Endothelial cell (in vitro differentiated cells): ENCODE measurements around the gene GARIN3. TPM values are rescaled to one million over a fixed set of nuclear protein-coding genes. Genes with fewer than 3 reads are reported as not detected.

Experiments
- DNase-seq: peaks from one replicate; pipeline ENCODE4 v3.0.0; 2021; ENCODE audit warnings: low spot score
- H3K27ac Mint-ChIP-seq: one replicate; pipeline ENCODE4 v1.8.0; 2021; ENCODE audit warnings: mixed read lengths, inconsistent platforms; ENCODE audit not compliant: unreplicated experiment
- H3K27me3 Mint-ChIP-seq: one replicate; pipeline ENCODE4 v1.8.0; 2021; ENCODE audit warnings: mild to moderate bottlenecking, moderate library complexity, mixed read lengths, inconsistent platforms; ENCODE audit not compliant: unreplicated experiment
- H3K36me3 Mint-ChIP-seq: one replicate; pipeline ENCODE4 v1.8.0; 2021; ENCODE audit warnings: mild to moderate bottlenecking, low read depth, mixed read lengths, inconsistent platforms; ENCODE audit not compliant: unreplicated experiment
- H3K4me1 Mint-ChIP-seq: one replicate; pipeline ENCODE4 v1.8.0; 2021; ENCODE audit warnings: mild to moderate bottlenecking, mixed read lengths, inconsistent platforms; ENCODE audit not compliant: unreplicated experiment
- H3K4me3 Mint-ChIP-seq: one replicate; pipeline ENCODE4 v1.8.0; 2021; ENCODE audit warnings: mild to moderate bottlenecking, mixed read lengths, inconsistent platforms; ENCODE audit not compliant: unreplicated experiment
- H3K9me3 Mint-ChIP-seq: one replicate; pipeline ENCODE4 v1.8.0; 2021; ENCODE audit warnings: mixed read lengths, inconsistent platforms; ENCODE audit not compliant: unreplicated experiment
- total RNA-seq: library from RNA; stranded (reverse); fragmentation: NEBNext Ultra II Directional; extraction: Animal tissue kit (Norgen Biotek cat#: 25700); gene quantifications from one replicate; pipeline ENCODE4 v1.2.1, GENCODE V29; 2021; ENCODE audit not compliant: unreplicated experiment
- TF ChIP-seq, protein P1 (sequence below): fragments of 200-600 bp; sonication (generic); IDR thresholded peaks from one replicate; pipeline ENCODE4 v1.5.0; 2021; ENCODE audit warnings: antibody characterized with exemption; ENCODE audit not compliant: unreplicated experiment

Gene GARIN3
- total RNA-seq, 1 donor from 2014 or later = not detected

DNA sequence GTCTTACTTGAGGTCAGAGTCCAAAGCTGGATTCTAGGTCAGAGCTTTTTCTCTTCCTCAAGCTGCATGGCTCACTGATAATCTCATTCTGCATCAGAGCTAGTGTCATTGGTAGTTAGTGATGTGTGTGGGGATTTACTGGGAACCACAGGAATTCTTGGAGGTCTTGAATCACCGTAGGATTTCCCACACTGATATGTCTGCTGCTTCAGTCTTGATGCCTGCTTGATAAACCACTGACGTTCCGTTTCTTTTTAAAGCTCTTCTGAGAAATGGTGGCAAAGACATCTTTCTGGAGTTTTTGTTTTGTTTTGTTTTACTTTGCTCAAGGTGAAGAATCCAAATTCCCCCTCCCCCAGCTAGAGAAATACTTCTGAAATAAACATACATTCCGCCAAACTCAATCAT, 1.2 kb upstream of the GARIN3 start:
- no peaks in the 10 kb centered on the region for H3K9me3 Mint-ChIP-seq
- H3K4me1 Mint-ChIP-seq = no peaks in the 10 kb centered on the region
- TF ChIP-seq, protein P1, sequence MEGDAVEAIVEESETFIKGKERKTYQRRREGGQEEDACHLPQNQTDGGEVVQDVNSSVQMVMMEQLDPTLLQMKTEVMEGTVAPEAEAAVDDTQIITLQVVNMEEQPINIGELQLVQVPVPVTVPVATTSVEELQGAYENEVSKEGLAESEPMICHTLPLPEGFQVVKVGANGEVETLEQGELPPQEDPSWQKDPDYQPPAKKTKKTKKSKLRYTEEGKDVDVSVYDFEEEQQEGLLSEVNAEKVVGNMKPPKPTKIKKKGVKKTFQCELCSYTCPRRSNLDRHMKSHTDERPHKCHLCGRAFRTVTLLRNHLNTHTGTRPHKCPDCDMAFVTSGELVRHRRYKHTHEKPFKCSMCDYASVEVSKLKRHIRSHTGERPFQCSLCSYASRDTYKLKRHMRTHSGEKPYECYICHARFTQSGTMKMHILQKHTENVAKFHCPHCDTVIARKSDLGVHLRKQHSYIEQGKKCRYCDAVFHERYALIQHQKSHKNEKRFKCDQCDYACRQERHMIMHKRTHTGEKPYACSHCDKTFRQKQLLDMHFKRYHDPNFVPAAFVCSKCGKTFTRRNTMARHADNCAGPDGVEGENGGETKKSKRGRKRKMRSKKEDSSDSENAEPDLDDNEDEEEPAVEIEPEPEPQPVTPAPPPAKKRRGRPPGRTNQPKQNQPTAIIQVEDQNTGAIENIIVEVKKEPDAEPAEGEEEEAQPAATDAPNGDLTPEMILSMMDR = no peak
- peaks cover 2% of the 10 kb centered on the region for H3K27me3 Mint-ChIP-seq
- H3K36me3 Mint-ChIP-seq = no peaks in the 10 kb centered on the region
- no peak overlapping the region for H3K4me3 Mint-ChIP-seq
- DNase-seq = no peak
- no peak overlapping the region for H3K27ac Mint-ChIP-seq

DNA sequence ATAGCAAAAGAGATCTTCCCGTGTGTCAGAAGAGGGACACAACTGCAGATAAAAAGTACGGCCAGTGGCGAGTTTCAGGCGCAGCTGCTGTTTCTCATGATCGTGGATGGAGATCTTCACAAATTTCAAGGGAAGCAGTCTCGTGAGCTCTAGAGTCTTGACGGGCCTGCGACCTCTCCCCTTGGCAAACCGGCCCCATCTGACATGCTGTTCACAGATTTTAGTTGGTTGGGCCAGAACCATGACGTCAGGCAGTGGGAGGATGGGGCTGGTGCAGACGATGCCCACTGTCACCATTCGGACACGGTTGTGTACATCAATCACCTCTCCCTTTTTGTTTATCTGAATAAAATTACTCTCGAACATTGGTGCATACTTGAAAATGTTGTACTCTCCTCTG, 396 bp downstream of the GARIN3 start:
- TF ChIP-seq, protein P1 = no peak
- Mint-ChIP-seq H3K9me3 (no peaks in the 10 kb centered on the region), H3K36me3 (no peaks in the 10 kb centered on the region), H3K4me3 (no peak overlapping the region), H3K27me3 (peaks cover 2% of the 10 kb centered on the region), H3K4me1 (no peaks in the 10 kb centered on the region), H3K27ac (no peak overlapping the region)
- DNase-seq = no peak

DNA sequence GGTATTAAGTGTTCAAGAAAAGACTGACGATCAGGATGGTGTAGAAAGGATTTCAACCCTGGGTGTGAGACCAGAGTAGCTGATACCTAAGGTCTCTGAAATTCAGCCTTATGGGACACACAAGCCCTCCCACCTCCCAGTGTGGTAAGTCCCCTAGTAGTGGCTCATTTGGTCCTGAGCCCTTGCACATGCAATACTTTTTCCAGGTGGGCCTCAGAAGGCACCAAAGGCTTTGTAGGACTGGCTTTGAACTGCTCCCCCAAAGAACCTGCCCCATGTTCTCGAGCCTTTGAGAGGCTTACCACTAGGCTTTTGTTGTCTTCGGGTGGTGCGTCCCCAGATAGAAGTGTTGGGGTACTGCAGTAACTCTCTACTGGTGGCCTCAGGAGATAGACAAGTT, 803 bp downstream of the GARIN3 start:
- TF ChIP-seq, protein P1 = no peak
- Mint-ChIP-seq H3K4me3 (no peak overlapping the region), H3K27ac (no peak overlapping the region), H3K9me3 (no peaks in the 10 kb centered on the region), H3K4me1 (no peaks in the 10 kb centered on the region), H3K27me3 (peaks cover 2% of the 10 kb centered on the region), H3K36me3 (no peaks in the 10 kb centered on the region)
- DNase-seq = no peak

DNA sequence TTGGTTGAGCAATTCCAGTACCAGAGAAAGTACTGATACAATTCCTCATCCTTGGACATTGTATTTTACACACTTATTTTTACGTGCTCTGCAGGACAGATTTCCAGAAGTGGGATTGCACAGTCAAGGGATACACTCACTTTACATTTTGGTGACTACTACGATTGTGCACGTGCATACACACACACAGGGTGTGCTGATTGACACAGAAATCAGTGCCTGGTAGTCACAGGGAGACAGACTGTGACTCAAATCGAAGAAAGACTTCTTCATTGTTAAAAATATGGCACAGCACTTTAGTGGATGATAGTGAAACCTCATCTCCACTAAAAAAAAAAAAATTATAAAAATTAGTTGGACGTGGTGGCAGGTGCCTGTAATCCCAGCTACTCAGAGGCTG, 1.5 kb downstream of the GARIN3 start:
- no peak overlapping the region for H3K27ac Mint-ChIP-seq
- no peaks in the 10 kb centered on the region for H3K9me3 Mint-ChIP-seq
- no peak overlapping the region for H3K4me3 Mint-ChIP-seq
- H3K27me3 Mint-ChIP-seq = peaks cover 2% of the 10 kb centered on the region
- no peaks in the 10 kb centered on the region for H3K36me3 Mint-ChIP-seq
- TF ChIP-seq, protein P1 = no peak
- no peak for DNase-seq
- no peaks in the 10 kb centered on the region for H3K4me1 Mint-ChIP-seq

DNA sequence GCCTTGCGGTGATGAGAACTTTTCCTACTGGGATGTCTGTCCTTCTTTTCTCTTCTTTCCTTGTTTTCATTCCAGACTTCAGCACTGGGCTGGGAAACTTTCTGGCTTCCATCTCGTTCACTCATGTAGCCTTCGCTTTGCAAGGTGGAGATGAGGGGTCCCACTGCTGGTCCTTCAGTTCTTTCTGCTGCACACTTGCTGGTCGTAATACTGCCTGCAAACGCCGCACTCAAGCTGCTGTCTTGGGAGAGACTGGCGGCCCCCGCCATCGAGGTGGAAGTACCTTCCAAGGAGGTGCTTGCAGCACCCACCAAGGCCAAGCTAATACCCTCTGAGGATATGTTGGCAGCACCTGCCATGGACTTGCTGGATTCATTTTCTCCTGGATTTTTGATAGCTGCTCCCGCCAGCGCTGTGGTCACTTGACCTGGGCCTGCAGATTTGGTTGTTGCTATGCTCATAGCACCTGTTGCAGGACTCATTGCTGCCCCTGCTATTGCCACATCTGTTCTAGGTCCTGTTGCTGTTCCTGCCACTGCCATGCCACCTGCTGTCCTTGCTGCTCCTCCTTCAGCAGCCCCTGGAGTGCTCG, 3.0 kb downstream of the GARIN3 start:
- Mint-ChIP-seq H3K36me3 (no peaks in the 10 kb centered on the region), H3K4me3 (no peak overlapping the region), H3K27me3 (no peaks in the 10 kb centered on the region), H3K4me1 (no peaks in the 10 kb centered on the region), H3K9me3 (no peaks in the 10 kb centered on the region), H3K27ac (no peak overlapping the region)
- TF ChIP-seq, protein P1 = no peak
- no peak for DNase-seq
